HG02981 (cell line): Measurements from ENCODE around the gene IL25.
"Not testable (repeated sequence)": the region's sequence is repeated elsewhere in the genome, so short reads cannot be mapped to it uniquely, and the experiment has no call there.

Experiments
- ATAC-seq: cut with Tn5 transposase; IDR thresholded peaks from one replicate; pipeline ENCODE4 v1.9.1; 2021; ENCODE audit warnings: mild to moderate bottlenecking, moderate library complexity; ENCODE audit not compliant: unreplicated experiment

Gene IL25

DNA sequence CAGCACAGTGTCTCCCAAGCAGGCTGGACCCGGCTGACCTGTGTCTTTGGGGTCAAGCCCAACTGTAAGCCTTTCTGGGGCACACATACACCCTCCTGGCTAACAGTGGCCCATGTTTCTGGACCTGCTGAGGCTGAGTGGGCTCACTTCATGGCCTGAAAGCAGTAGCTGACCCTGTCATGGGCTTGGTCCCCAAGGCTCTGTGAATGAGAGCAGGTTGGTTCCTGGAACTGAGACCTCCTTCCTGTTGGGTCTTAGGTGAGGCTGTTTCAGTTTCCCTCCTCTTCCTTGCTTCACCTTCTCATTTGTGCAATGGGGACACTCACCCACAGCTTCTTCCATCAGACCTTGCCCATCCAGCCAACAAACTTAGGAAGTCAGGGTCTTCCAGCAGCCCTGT, 744 bp upstream of the IL25 start:
- ATAC-seq, result no peak

DNA sequence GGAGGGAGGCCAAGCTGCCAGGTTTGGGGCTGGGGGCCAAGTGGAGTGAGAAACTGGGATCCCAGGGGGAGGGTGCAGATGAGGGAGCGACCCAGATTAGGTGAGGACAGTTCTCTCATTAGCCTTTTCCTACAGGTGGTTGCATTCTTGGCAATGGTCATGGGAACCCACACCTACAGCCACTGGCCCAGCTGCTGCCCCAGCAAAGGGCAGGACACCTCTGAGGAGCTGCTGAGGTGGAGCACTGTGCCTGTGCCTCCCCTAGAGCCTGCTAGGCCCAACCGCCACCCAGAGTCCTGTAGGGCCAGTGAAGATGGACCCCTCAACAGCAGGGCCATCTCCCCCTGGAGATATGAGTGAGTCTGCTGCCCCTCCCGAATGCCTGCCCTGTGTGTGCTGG, 432 bp downstream of the IL25 start:
- ATAC-seq, result no peak

DNA sequence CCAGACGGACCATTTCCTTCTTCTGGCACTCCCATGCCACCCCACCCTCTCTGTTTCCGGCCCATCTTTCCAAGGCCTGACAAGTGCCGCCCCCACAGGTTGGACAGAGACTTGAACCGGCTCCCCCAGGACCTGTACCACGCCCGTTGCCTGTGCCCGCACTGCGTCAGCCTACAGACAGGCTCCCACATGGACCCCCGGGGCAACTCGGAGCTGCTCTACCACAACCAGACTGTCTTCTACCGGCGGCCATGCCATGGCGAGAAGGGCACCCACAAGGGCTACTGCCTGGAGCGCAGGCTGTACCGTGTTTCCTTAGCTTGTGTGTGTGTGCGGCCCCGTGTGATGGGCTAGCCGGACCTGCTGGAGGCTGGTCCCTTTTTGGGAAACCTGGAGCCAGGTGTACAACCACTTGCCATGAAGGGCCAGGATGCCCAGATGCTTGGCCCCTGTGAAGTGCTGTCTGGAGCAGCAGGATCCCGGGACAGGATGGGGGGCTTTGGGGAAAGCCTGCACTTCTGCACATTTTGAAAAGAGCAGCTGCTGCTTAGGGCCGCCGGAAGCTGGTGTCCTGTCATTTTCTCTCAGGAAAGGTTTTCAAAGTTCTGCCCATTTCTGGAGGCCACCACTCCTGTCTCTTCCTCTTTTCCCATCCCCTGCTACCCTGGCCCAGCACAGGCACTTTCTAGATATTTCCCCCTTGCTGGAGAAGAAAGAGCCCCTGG, 3.1 kb downstream of the IL25 start:
- no peak for ATAC-seq

- ATAC-seq, result no peak
Measured at GRCh38 chr14:23376482-23377197, 4.0 kb downstream of the IL25 start, which contains the start of gene CMTM5. Gene CMTM5 (plus strand): TSS chr14:23377046. CDS start chr14:23377252, 206 bp downstream.

DNA sequence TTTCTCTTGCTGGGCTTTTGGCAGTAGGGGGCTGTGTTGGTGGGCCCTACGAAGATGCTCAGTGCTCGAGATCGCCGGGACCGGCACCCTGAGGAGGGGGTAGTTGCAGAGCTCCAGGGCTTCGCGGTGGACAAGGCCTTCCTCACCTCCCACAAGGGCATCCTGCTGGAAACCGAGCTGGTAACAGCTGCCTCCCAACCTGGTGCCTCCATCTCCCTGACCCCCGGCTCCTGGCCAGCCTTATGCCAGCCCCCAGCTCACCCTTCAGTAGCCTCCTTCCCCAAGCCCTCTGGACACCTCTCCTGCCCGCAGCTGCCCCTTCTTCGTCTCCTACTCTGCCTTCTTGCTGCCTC, 4.6 kb downstream of the IL25 start:
- ATAC-seq, result no peak

GRCh38 chr14:23377573-23378563, 5.3 kb downstream of the IL25 start:
- no peak for ATAC-seq

- ATAC-seq, result no peak
Measured at GRCh38 chr14:23378612-23379220, 6.1 kb downstream of the IL25 start.

GRCh38 chr14:23379366-23380196, 7.0 kb downstream of the IL25 start:
- ATAC-seq, result no peak

DNA sequence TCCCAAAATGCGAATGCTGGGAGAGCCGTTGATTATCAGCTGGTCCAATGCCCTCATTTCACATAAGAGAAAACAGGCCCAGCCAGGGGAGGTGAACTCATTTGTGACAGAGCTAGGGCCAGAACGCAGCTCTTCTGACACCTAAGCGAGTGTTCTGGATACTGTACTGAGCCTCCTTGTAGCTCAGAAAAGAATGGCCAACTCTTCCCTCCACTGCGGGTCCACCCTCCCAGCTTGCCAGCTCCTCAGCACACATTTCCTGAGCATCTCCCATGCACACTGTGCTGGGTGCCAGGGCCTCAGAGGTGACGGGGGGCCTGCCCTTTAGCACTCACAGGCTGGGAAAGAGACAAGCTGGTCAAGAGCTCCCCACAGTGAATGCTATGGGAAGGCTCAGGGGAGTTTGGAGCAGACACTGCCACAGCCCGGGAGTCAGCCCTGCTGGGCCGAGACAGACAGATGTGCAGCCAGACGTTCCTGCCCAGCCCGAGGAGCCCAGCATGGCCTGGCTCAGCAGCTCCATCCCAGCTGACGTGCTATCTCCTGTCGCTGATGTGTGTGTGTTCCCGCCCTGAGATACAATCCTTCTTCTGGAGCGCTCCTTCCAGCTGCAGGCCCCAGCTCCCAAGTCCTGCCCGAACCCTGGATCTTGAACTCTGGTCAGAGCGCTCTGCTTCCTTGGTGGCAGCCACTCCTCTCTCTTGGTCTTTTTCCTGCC, 7.7 kb downstream of the IL25 start:
- ATAC-seq, result no peak

DNA sequence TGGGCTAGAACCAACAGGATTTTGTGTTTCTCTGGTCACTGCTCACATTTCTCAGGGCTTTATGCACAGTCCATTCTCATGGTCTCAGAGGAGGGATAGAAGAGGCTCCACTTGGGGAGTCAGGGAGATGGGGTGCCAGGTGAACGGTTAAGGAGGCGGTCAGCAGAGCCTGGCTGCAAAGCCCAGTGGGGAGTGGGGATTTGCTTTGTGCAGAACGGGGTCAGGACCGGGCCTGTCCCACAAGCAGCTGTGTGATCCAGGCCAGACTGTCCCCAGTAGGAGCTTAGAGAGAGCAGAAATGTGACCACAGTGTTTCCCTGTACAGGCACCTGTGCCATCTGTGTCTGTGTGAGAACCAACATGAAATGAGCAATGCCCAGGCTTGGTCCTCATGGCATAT, 8.4 kb downstream of the IL25 start:
- ATAC-seq, result no peak

- no peak for ATAC-seq
Measured at GRCh38 chr14:23381871-23382270, 9.3 kb downstream of the IL25 start.

- no peak for ATAC-seq
Measured at GRCh38 chr14:23382276-23382675, 9.7 kb downstream of the IL25 start.

GRCh38 chr14:23382731-23383440, 10.3 kb downstream of the IL25 start:
- no peak for ATAC-seq

- ATAC-seq, result no peak
Measured at GRCh38 chr14:23384364-23385080, 11.9 kb downstream of the IL25 start.

DNA sequence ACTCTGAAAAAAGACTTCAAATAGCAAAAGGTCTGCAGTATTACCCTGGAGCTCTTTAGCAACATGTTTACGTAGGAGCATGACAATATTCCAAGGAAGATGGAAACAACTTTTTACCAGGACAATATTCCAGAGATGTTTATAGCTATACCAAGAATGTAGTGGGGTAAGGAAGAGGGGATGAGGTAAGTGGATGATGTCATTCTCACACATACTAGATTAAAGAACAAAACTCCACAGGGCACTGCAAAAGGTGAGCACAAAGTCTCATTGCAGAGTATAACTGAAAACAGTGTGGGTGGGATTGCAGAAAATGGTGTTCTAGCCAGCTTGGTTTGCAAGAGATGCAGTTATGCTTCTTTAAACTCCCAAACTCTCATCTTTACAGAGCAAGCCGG, 12.6 kb downstream of the IL25 start:
- ATAC-seq, result no peak

DNA sequence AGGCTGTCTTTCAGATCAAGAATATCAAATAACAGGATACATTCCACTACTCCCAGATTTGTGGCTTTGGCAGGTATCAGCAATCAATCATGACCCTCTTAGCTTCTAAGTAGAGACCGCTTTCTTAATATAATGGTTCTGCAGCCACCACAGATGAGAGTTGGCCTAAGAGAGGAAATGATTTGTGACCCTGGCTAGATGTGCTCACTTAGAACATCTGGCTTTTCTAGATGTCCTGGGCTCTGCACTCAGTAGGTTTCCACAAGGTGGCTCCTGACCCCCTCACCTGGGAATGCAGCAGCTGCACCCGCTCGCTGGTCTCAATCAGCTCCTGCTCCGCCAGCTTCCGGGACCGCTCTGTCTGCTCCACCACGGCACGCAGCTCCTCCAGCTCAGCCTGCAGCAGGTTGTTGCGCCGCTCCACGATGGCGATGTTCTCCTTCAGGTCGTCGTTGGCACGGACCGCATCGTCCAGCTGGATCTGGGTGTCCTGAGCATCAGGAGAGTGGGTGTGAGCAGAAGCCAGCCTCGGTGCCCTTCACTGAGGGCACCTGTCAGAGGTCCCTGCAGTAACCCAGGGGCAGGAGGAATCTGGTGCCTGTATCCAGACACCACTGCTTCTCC, 13.1 kb downstream of the IL25 start:
- ATAC-seq, result no peak

DNA sequence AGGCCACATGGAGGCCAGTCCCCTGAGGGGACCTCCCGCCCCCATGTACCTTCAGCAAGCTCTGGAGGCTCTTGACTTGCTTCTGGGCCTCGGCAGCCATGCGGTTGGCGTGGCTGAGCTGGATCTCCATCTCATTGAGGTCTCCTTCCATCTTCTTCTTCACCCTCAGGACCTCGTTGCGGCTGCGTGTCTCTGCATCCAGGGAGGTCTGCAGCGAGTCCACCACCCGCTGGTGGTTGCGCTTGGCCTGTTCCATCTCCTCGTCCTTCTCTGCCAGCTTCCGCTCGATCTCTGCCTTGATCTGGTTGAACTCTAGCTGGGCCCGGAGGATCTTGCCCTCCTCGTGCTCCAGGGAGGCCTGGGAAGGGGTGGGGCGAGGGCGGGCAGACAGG, 13.7 kb downstream of the IL25 start:
- ATAC-seq, result not testable (repeated sequence)

- ATAC-seq, result no peak
Measured at GRCh38 chr14:23386999-23387398, 14.4 kb downstream of the IL25 start.
